Measurements from ENCODE around the gene FNDC3A. TPM values are rescaled to one million over a fixed set of nuclear protein-coding genes. Genes with fewer than 3 reads are reported as not detected.

FNDC3A gene
- total and polyA plus RNA-seq, 9 of the 15 experiments (the other 6 are each of a cell fraction or from before 2014, with no cell fraction given), result 4.1 to 22.0 (median 13.5) TPM

- TF ChIP-seq ATF1 (CRISPR knock-in tag; IDR thresholded peaks at IDR 0.05) (no peak), ATF1 (tag; IDR thresholded peaks at IDR 0.05) (peak; percentile 61), SOX6 (IDR thresholded peaks at IDR 0.05) (0 out of 2 replicates have a peak, but pooled peaks have one; percentile 10), CREB1 (IDR thresholded peaks at IDR 0.05) (0 out of 2 replicates have a peak, but pooled peaks have one; percentile 28), CREB1 (CRISPR knock-in tag; IDR thresholded peaks at IDR 0.05) (peak; percentile 50; the same call in 1 of the 2 replicates)
Measured at GRCh38 chr13:49098198-49098597, 122.5 kb downstream of the FNDC3A start (continued).

GRCh38 chr13:49098771-49099512 lies 123.2 kb downstream of the FNDC3A start:
- intact Hi-C loops (cut with micrococcal nuclease) (no loop called here), in situ Hi-C loops (cut with MboI) (no loop called here)
- Histone ChIP-seq H4K20me1 (replicated peaks; ENCODE audit: control insufficient read depth, insufficient read depth, low read length) (no peaks in the 10 kb centered on the region), H2AFZ (ENCODE audit: low read depth, low read length) (0 out of 2 replicates have a peak overlapping the region, but pooled peaks have one; percentile 19), H3K4me2 (ENCODE audit: insufficient read depth, low read length) (no peak overlapping the region), H3K79me2 (ENCODE audit: control insufficient read depth, insufficient read depth, low read length) (no peaks in the 10 kb centered on the region), H3K27me3 (ENCODE audit: control insufficient read depth in 2 of 2, insufficient read depth in 2 of 2, low read length in 2 of 2) (no peaks in the 10 kb centered on the region), H3K4me1 (replicated peaks in 1 of 2; ENCODE audit: control insufficient read depth in 2 of 2, insufficient read depth in 2 of 2, low read length in 2 of 2) (no peaks in the 10 kb centered on the region; a peak in 3 of 5 replicates), H3K9me3 (replicated peaks; ENCODE audit: control insufficient read depth, insufficient read depth, low read depth, low read length) (no peaks in the 10 kb centered on the region), H3K36me3 (ENCODE audit: control insufficient read depth, insufficient read depth, low read length) (no peaks in the 10 kb centered on the region), H3K27ac (ENCODE audit: extremely low read depth, low read depth, low read length) (no peak overlapping the region), H3K9me1 (ENCODE audit: control insufficient read depth, insufficient read depth, low read length) (no peaks in the 10 kb centered on the region), H3K9ac (ENCODE audit: insufficient read depth in 1 of 2, low read depth in 2 of 2, low read length in 2 of 2) (no peak overlapping the region), H3K4me3 (no peak overlapping the region)
- ChIA-PET POLR2A (no interaction called here), CTCF (ENCODE audit: low intra/inter-chr PET ratio) (interaction anchor here (0.8 to 1.0 kb wide), 2 partner anchors 178 to 182 kb away, joined by 3 to 4 read pairs; no protein-coding TSS in a partner anchor)
- FAIRE-seq (no peak), DNase-seq (ENCODE audit: extremely low read depth in 1 of 4, low spot score in 3 of 4) (peak in 1 of 4 experiments; percentile 10), ATAC-seq (peak; percentile 49; the same call in 1 of the 3 replicates)
- TF ChIP-seq ZBTB9 (CRISPR knock-in tag; IDR thresholded peaks at IDR 0.05) (no peak), CTCF (IDR thresholded peaks at IDR 0.05 in 2 of 3, conservative IDR thresholded peaks at IDR 0.05 in 1 of 3; ENCODE audit: insufficient read depth in 2 of 3, low read depth in 1 of 3, low read length in 3 of 3) (peak; percentile 23 to 47 (median 26); a peak in 3 of 6 replicates), HOXB6 (CRISPR knock-in tag; IDR thresholded peaks at IDR 0.05; ENCODE audit: borderline replicate concordance) (no peak), ZNF583 (CRISPR knock-in tag; IDR thresholded peaks at IDR 0.05) (no peak), RAD21 (CRISPR knock-in tag; conservative IDR thresholded peaks at IDR 0.05 in 1 of 2, IDR thresholded peaks at IDR 0.05 in 1 of 2) (peak in 1 of 2 experiments; percentile 30; a peak in 2 of 4 replicates)
- BruUV-seq (replicated peaks), result no TSS peak
